Spleen (tissue), 7 donors: ENCODE results near the gene GUCY2C.

Source experiments
- CTCF ChIP-seq, 11 experiments: fragments of 200-600 bp in 7 of 11; fragments of 450-650 bp in 4 of 11; sonication (generic) in 4 of 11; IDR thresholded peaks in 8 of 11; conservative IDR thresholded peaks in 3 of 11; 1 replicate in 7 of 11; 2 replicates in 4 of 11; pipeline versions ENCODE4 v1.4.0 to v1.8.0; 2016 to 2021; ENCODE audit warnings: antibody characterized with exemption in 11 of 11, inconsistent platforms in 4 of 11, mild to moderate bottlenecking in 1 of 11
- POLR2A ChIP-seq, 3 donors: fragments of 450-650 bp; IDR thresholded peaks; one replicate each; pipeline ENCODE4 v1.5.1; 2017; ENCODE audit warnings: antibody characterized with exemption in 3 of 3, mild to moderate bottlenecking in 1 of 3
- POLR2AphosphoS5 ChIP-seq, 3 donors: sonication (generic); formaldehyde crosslinking; IDR thresholded peaks; one replicate each; pipeline ENCODE4 v1.5.1; 2017; ENCODE audit warnings: antibody characterized with exemption in 3 of 3
- donor health status: DM: no; HTN: no; CAD: no; lungs with moderate emphysema.
- donor health status: DM: no; HTN: no; CAD: no.
- donor health status: DM: no; HTN: no; CAD: no.

- TF ChIP-seq CTCF (IDR thresholded peaks at IDR 0.05 in 8 of 11, conservative IDR thresholded peaks at IDR 0.05 in 3 of 11) (peak; percentile 51 to 79 (median 70)), POLR2AphosphoS5 (IDR thresholded peaks at IDR 0.05) (no peak), POLR2A (IDR thresholded peaks at IDR 0.05) (no peak)
Observed at GRCh38 chr12:14723763-14724162, 27.4 kb upstream of the GUCY2C start.
